SK-N-SH treated with all-trans-retinoic acid at 6 μM for 48 hours (cell line): ENCODE data around the gene PPIL4.

Experiments
- ATAC-seq: fragments of 200-7000 bp; cut with Tn5 transposase; 3 replicates; pipeline ENCODE4 v1.9.1; 2020; ENCODE audit warnings: mild to moderate bottlenecking, moderate library complexity
- ARNTL ChIP-seq: fragments of 450-650 bp; formaldehyde crosslinking; IDR thresholded peaks from 2 replicates; pipeline ENCODE4 v1.5.0; 2020; ENCODE audit warnings: low read depth, mild to moderate bottlenecking, moderate library complexity, borderline replicate concordance
- BACH2 ChIP-seq: fragments of 250-450 bp; sonication (Bioruptor Pico); IDR thresholded peaks from 2 replicates; pipeline ENCODE4 v1.9.0; 2021; ENCODE audit warnings: mild to moderate bottlenecking, borderline replicate concordance
- CSDC2 ChIP-seq: fragments of 250-450 bp; sonication (Bioruptor Pico); IDR thresholded peaks from 2 replicates; pipeline ENCODE4 v1.5.0; 2020; ENCODE audit warnings: mild to moderate bottlenecking, moderate library complexity
- GLIS3 ChIP-seq: fragments of 250-450 bp; sonication (Bioruptor Pico); IDR thresholded peaks from 2 replicates; pipeline ENCODE4 v1.5.0; 2020; ENCODE audit warnings: mild to moderate bottlenecking, moderate library complexity
- PPARA ChIP-seq: fragments of 250-450 bp; sonication (Bioruptor Pico); IDR thresholded peaks from 2 replicates; pipeline ENCODE4 v1.5.0; 2020; ENCODE audit warnings: mild to moderate bottlenecking, borderline replicate concordance
- RARB ChIP-seq: fragments of 250-450 bp; sonication (Bioruptor Pico); IDR thresholded peaks from 2 replicates; pipeline ENCODE4 v1.8.0; 2021; ENCODE audit warnings: mild to moderate bottlenecking, moderate library complexity
- SNAI2 ChIP-seq: fragments of 250-450 bp; sonication (Bioruptor Pico); IDR thresholded peaks from 2 replicates; pipeline ENCODE4 v1.5.0; 2020; ENCODE audit warnings: mild to moderate bottlenecking, moderate library complexity
- TCF4 ChIP-seq: fragments of 250-450 bp; sonication (Bioruptor Pico); IDR thresholded peaks from 2 replicates; pipeline ENCODE4 v1.8.0; 2021; ENCODE audit warnings: mild to moderate bottlenecking, moderate library complexity, borderline replicate concordance
- TOX ChIP-seq: fragments of 250-450 bp; sonication (Bioruptor Pico); IDR thresholded peaks from 2 replicates; pipeline ENCODE4 v1.8.0; 2021; ENCODE audit warnings: mild to moderate bottlenecking, moderate library complexity, borderline replicate concordance
- ZC3H10 ChIP-seq: fragments of 250-450 bp; sonication (Bioruptor Pico); IDR thresholded peaks from 2 replicates; pipeline ENCODE4 v1.5.1; 2021; ENCODE audit warnings: mild to moderate bottlenecking, moderate library complexity
- ZFP3 ChIP-seq: fragments of 250-450 bp; sonication (Bioruptor Pico); IDR thresholded peaks from 2 replicates; pipeline ENCODE4 v1.5.0; 2020; ENCODE audit warnings: mild to moderate bottlenecking, moderate library complexity
- ZNF565 ChIP-seq: fragments of 450-650 bp; formaldehyde crosslinking; conservative IDR thresholded peaks from 2 replicates; pipeline ENCODE4 v1.5.0; 2020; ENCODE audit warnings: low read depth, mild to moderate bottlenecking, moderate library complexity
- ZNF70 ChIP-seq: fragments of 450-650 bp; formaldehyde crosslinking; IDR thresholded peaks from 2 replicates; pipeline ENCODE4 v1.5.0; 2020; ENCODE audit warnings: mild to moderate bottlenecking, moderate library complexity
- ZNF8 ChIP-seq: fragments of 450-650 bp; formaldehyde crosslinking; IDR thresholded peaks from 2 replicates; pipeline ENCODE4 v1.5.0; 2020; ENCODE audit warnings: mild to moderate bottlenecking, moderate library complexity
- TF ChIP-seq, protein P1 (sequence below): fragments of 250-450 bp; sonication (Bioruptor Pico); IDR thresholded peaks from 2 replicates; pipeline ENCODE4 v1.5.1; 2021; ENCODE audit warnings: mild to moderate bottlenecking, moderate library complexity
- TF ChIP-seq, protein P2 (sequence below): fragments of 250-450 bp; sonication (Bioruptor Pico); IDR thresholded peaks from 2 replicates; pipeline ENCODE4 v1.5.0; 2020; ENCODE audit warnings: mild to moderate bottlenecking, moderate library complexity
- TF ChIP-seq, protein P3 (sequence below): fragments of 250-450 bp; sonication (Bioruptor Pico); IDR thresholded peaks from 2 replicates; pipeline ENCODE4 v1.8.0; 2020; ENCODE audit warnings: mild to moderate bottlenecking, moderate library complexity, borderline replicate concordance
- TF ChIP-seq, protein P4 (sequence below): fragments of 250-450 bp; sonication (Bioruptor Pico); IDR thresholded peaks from 2 replicates; pipeline ENCODE4 v1.5.1; 2020; ENCODE audit warnings: low read depth, mild to moderate bottlenecking, moderate library complexity
- TF ChIP-seq, protein P5 (sequence below): fragments of 250-450 bp; sonication (Bioruptor Pico); IDR thresholded peaks from 2 replicates; pipeline ENCODE4 v1.8.0; 2021; ENCODE audit warnings: low read depth, mild to moderate bottlenecking, moderate library complexity, borderline replicate concordance

Gene PPIL4

DNA sequence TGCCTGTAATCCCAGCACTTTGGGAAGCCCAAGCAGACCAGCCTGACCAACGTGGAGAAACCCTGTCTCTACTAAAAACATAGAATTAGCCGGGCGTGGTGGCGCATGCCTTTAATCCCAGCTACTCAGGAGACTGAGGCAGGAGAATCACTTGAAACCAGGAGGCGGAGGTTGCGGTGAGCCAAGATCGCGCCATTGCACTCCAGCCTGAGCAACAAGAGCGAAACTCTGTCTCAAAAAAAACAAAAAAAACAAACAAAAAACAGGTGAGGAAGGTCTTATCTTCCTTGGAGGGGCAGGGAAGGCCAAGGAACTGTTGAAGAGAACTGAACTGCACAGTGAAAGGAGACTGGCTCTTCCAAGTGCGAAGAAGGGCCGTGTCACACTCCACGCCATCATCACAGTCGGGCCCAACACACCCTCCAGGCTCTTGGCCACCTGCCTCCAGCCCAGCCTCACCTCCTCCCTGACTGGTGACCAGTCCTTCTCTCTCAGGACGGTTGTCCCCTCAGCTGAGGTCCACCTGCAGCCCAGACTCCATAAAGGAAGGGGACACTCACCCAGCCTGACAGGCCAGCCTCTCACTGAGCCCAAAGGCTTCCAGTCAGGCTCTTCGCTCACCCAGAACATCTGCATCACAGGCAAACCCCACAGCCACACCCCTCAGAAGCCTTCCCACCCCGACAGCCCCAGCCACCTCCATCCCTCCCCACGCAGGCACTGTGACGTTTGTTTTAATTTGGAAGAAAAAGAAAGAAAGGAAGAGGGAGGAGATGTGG is 65.2 kb downstream of the PPIL4 start:
- TF ChIP-seq, protein P1, sequence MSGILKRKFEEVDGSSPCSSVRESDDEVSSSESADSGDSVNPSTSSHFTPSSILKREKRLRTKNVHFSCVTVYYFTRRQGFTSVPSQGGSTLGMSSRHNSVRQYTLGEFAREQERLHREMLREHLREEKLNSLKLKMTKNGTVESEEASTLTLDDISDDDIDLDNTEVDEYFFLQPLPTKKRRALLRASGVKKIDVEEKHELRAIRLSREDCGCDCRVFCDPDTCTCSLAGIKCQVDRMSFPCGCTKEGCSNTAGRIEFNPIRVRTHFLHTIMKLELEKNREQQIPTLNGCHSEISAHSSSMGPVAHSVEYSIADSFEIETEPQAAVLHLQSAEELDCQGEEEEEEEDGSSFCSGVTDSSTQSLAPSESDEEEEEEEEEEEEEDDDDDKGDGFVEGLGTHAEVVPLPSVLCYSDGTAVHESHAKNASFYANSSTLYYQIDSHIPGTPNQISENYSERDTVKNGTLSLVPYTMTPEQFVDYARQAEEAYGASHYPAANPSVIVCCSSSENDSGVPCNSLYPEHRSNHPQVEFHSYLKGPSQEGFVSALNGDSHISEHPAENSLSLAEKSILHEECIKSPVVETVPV (CRISPR knock-in tag) = no peak
- no peak for TF ChIP-seq ZC3H10 (CRISPR knock-in tag)
- TF ChIP-seq, protein P2, sequence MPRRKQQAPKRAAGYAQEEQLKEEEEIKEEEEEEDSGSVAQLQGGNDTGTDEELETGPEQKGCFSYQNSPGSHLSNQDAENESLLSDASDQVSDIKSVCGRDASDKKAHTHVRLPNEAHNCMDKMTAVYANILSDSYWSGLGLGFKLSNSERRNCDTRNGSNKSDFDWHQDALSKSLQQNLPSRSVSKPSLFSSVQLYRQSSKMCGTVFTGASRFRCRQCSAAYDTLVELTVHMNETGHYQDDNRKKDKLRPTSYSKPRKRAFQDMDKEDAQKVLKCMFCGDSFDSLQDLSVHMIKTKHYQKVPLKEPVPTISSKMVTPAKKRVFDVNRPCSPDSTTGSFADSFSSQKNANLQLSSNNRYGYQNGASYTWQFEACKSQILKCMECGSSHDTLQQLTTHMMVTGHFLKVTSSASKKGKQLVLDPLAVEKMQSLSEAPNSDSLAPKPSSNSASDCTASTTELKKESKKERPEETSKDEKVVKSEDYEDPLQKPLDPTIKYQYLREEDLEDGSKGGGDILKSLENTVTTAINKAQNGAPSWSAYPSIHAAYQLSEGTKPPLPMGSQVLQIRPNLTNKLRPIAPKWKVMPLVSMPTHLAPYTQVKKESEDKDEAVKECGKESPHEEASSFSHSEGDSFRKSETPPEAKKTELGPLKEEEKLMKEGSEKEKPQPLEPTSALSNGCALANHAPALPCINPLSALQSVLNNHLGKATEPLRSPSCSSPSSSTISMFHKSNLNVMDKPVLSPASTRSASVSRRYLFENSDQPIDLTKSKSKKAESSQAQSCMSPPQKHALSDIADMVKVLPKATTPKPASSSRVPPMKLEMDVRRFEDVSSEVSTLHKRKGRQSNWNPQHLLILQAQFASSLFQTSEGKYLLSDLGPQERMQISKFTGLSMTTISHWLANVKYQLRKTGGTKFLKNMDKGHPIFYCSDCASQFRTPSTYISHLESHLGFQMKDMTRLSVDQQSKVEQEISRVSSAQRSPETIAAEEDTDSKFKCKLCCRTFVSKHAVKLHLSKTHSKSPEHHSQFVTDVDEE = no peak
- TF ChIP-seq, all 23 proteins: peak for 0
- ATAC-seq = no peak

DNA sequence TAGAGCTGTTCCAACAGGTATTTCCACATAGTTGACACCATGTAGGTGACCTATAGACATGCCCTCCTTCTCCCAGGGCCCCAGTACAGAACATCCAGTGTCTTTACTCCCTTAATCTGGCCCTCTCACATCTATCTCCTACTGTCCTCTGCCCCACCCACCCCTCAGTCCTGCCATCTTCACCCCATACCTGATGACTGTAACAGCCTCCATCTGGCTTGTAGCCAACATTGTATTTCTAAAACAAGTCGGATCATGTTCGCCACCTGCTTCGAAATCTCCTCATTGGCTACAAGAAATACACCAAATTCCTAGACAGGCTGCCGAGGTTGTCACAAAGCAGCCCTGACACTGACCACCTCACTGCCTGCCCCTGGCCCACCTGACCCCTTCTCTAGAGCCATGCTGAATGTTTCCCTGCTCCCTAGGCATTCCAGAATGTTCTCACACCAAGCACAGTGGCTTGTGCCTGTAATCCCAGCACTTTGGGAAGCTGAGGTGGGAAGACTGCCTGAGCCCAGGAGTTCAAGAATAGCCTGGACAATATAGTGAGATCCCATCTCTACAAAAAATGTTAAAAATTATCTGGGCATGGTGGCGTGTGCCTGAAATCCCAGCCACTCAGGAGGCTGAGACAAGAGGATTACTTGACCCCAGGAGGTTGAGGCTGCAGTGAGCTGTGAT is 67.1 kb downstream of the PPIL4 start:
- no peak for ATAC-seq
- TF ChIP-seq ZFP3 (CRISPR knock-in tag) (no peak), GLIS3 (CRISPR knock-in tag) (no peak), RARB (CRISPR knock-in tag) (no peak), TOX (no peak), SNAI2 (CRISPR knock-in tag) (no peak), ARNTL (CRISPR knock-in tag) (no peak), PPARA (CRISPR knock-in tag) (no peak), ZNF70 (CRISPR knock-in tag) (no peak), ZNF565 (CRISPR knock-in tag) (no peak), BACH2 (no peak), CSDC2 (CRISPR knock-in tag) (no peak), ZC3H10 (CRISPR knock-in tag) (no peak), TCF4 (no peak), ZNF8 (CRISPR knock-in tag) (no peak)
- TF ChIP-seq, protein P3, sequence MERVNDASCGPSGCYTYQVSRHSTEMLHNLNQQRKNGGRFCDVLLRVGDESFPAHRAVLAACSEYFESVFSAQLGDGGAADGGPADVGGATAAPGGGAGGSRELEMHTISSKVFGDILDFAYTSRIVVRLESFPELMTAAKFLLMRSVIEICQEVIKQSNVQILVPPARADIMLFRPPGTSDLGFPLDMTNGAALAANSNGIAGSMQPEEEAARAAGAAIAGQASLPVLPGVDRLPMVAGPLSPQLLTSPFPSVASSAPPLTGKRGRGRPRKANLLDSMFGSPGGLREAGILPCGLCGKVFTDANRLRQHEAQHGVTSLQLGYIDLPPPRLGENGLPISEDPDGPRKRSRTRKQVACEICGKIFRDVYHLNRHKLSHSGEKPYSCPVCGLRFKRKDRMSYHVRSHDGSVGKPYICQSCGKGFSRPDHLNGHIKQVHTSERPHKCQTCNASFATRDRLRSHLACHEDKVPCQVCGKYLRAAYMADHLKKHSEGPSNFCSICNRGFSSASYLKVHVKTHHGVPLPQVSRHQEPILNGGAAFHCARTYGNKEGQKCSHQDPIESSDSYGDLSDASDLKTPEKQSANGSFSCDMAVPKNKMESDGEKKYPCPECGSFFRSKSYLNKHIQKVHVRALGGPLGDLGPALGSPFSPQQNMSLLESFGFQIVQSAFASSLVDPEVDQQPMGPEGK (CRISPR knock-in tag) = no peak
- TF ChIP-seq, protein P1 (CRISPR knock-in tag) = no peak
- TF ChIP-seq, protein P4, sequence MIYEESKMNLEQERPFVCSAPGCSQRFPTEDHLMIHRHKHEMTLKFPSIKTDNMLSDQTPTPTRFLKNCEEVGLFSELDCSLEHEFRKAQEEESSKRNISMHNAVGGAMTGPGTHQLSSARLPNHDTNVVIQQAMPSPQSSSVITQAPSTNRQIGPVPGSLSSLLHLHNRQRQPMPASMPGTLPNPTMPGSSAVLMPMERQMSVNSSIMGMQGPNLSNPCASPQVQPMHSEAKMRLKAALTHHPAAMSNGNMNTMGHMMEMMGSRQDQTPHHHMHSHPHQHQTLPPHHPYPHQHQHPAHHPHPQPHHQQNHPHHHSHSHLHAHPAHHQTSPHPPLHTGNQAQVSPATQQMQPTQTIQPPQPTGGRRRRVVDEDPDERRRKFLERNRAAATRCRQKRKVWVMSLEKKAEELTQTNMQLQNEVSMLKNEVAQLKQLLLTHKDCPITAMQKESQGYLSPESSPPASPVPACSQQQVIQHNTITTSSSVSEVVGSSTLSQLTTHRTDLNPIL (CRISPR knock-in tag) = no peak
- TF ChIP-seq, protein P2 = no peak
- TF ChIP-seq, protein P5, sequence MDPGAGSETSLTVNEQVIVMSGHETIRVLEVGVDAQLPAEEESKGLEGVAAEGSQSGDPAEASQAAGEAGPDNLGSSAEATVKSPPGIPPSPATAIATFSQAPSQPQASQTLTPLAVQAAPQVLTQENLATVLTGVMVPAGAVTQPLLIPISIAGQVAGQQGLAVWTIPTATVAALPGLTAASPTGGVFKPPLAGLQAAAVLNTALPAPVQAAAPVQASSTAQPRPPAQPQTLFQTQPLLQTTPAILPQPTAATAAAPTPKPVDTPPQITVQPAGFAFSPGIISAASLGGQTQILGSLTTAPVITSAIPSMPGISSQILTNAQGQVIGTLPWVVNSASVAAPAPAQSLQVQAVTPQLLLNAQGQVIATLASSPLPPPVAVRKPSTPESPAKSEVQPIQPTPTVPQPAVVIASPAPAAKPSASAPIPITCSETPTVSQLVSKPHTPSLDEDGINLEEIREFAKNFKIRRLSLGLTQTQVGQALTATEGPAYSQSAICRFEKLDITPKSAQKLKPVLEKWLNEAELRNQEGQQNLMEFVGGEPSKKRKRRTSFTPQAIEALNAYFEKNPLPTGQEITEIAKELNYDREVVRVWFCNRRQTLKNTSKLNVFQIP (CRISPR knock-in tag) = no peak
- TF ChIP-seq, all 23 proteins: peak for 0
